Muscle of leg (tissue), 11 donors: Measurements from ENCODE around the gene BIRC7. TPM values are rescaled to one million over a fixed set of nuclear protein-coding genes. Genes with fewer than 3 reads are reported as not detected.

Experiments used
- DNase-seq: peaks from one replicate; pipeline ENCODE4 v3.0.0; 2013
- H3K27ac ChIP-seq: one replicate; pipeline ENCODE4 v1.5.1; 2013; ENCODE audit warnings: mild to moderate bottlenecking, low read length, control low read depth
- H3K27me3 ChIP-seq: one replicate; pipeline ENCODE4 v1.6.1; 2013; ENCODE audit warnings: low read length; ENCODE audit not compliant: control insufficient read depth, insufficient read depth
- H3K36me3 ChIP-seq: one replicate; pipeline ENCODE4 v1.6.1; 2013; ENCODE audit warnings: low read length; ENCODE audit not compliant: control insufficient read depth, insufficient read depth
- H3K4me1 ChIP-seq: one replicate; pipeline ENCODE4 v1.6.1; 2013; ENCODE audit warnings: low read length; ENCODE audit not compliant: control insufficient read depth, insufficient read depth
- H3K4me3 ChIP-seq: one replicate; pipeline ENCODE4 v1.5.1; 2013; ENCODE audit warnings: low read length, control low read depth
- H3K9me3 ChIP-seq: replicated peaks from 2 replicates; pipeline ENCODE4 v1.6.1; 2013; ENCODE audit warnings: low read depth, low read length; ENCODE audit not compliant: control insufficient read depth
- WGBS: methylation state at CpG from one replicate; pipeline ENCODE4 v1.1.5; 2013; ENCODE audit warnings: missing lambda C conversion rate; ENCODE audit not compliant: insufficient coverage; 5-methylcytosine and 5-hydroxymethylcytosine counted together
- polyA plus RNA-seq, 8 donors: library from polyadenylated mRNA; unstranded; fragments of 120-200 nt; gene quantifications; one replicate each; pipeline versions ENCODE4 v1.2.1 to v1.2.3, GENCODE V29; 2013; ENCODE audit warnings: inconsistent platforms in 1 of 8, low replicate concordance in 1 of 8; ENCODE audit not compliant: insufficient read length in 8 of 8, insufficient read depth in 1 of 8
- total RNA-seq: library from RNA; stranded (reverse); fragments of 120-200 nt; gene quantifications from one replicate; pipeline ENCODE4 v1.2.4, GENCODE V29; 2013

The BIRC7 gene
- total and polyA plus RNA-seq, 9 donors = 0.13 to 0.61 (median 0.22) TPM; not detected in 4

DNA sequence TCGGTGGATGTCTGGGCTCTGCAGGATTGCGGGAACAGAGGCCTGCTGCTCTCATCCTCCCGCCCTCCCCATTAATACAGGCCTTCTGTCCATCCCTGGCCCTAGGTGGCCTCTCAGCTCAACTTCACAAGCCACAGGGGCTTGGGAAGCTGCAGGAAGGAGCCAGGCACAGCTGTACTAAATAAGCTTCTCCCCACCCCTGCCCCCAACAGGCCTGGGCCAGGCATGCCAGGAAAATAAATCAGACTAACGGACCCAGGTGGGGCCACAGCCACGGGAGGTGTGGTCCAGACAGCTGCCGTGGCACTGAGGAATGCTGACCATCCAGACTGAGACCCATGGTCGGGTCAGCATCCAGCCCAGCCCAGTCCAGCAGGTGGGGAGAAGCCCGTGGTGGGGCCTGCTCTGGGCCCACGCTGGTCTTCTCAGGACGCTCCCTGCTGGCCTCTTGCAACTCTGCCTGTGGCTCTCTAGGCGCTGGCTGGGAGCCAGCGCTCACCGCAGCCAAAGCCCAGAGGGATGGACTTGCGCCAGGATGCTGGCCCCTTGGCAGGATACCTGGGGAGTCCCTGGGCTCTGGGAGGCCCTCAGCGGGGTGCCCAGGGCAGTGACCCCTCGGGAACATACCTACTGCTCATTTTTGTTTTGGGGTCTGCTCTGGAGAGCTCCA, 11.2 kb upstream of the BIRC7 start:
- Histone ChIP-seq H3K27me3 (peaks cover 10% of the 10 kb centered on the region), H3K27ac (no peak overlapping the region), H3K4me3 (no peak overlapping the region), H3K4me1 (peaks cover 27% of the 10 kb centered on the region), H3K36me3 (no peaks in the 10 kb centered on the region), H3K9me3 (no peaks in the 10 kb centered on the region)
- DNase-seq = peak; percentile 50
- WGBS = 21% methylated on average over 15 of the region's 16 CpGs

DNA sequence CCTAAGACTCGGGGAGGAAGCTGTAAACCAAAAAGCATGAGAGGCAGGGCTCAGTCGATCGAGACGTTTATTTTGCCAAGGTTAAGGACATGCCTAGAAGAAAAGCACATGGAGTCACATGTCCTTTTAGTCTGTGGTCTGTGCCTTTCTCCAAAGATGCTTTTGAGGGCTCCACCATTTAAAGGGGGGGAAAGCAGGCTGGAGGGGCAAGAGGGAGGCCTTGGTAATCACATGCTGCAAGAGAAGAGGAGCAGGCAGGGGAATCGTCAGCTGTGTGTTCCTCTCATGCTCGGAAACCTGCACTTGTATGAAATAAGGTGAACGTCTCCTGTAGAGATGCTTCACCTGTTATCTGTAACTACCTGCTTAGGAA, 10.6 kb upstream of the BIRC7 start:
- H3K4me3 ChIP-seq = no peak overlapping the region
- no peak overlapping the region for H3K27ac ChIP-seq
- H3K9me3 ChIP-seq = no peaks in the 10 kb centered on the region
- H3K4me1 ChIP-seq = peaks cover 28% of the 10 kb centered on the region
- H3K27me3 ChIP-seq = peaks cover 10% of the 10 kb centered on the region
- WGBS = 28% methylated on average over 6 of the region's 7 CpGs
- H3K36me3 ChIP-seq = no peaks in the 10 kb centered on the region
- no peak for DNase-seq

GRCh38 chr20:63226042-63226943, 9.4 kb upstream of the BIRC7 start:
- 72% methylated on average over 17 of the region's 19 CpGs for WGBS
- no peak for DNase-seq
- no peaks in the 10 kb centered on the region for H3K36me3 ChIP-seq
- no peaks in the 10 kb centered on the region for H3K9me3 ChIP-seq
- peaks cover 16% of the 10 kb centered on the region for H3K27me3 ChIP-seq
- H3K27ac ChIP-seq = no peak overlapping the region
- peaks cover 38% of the 10 kb centered on the region for H3K4me1 ChIP-seq
- H3K4me3 ChIP-seq = no peak overlapping the region

GRCh38 chr20:63227260-63227659, 8.4 kb upstream of the BIRC7 start:
- Histone ChIP-seq H3K27me3 (peaks cover 17% of the 10 kb centered on the region), H3K36me3 (no peaks in the 10 kb centered on the region), H3K4me3 (no peak overlapping the region), H3K27ac (no peak overlapping the region), H3K4me1 (peaks cover 38% of the 10 kb centered on the region), H3K9me3 (no peaks in the 10 kb centered on the region)
- WGBS = 100% methylated on average over 3 of the region's 5 CpGs
- DNase-seq = no peak

DNA sequence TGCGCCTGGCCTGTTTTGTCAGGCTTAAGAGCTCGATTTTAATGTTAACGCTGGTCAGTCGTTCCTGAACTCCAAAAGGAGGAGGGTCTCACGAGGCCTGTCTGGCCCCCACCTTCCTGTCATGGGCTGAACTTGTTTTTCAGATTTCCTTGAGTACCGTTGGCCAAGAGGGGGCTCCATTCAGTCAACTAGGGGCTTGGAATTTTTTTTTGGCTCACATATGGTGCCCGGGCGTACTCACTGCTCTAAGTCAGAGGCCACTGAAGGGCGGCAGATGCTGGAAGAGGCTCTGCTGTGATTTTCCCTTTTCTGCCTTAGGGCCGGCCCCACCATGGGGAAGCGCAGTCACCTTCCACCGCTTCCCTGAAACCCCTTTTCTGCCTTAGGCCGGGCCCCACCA, 6.9 kb upstream of the BIRC7 start:
- H3K36me3 ChIP-seq = no peaks in the 10 kb centered on the region
- H3K4me3 ChIP-seq = no peak overlapping the region
- H3K27me3 ChIP-seq = peaks cover 18% of the 10 kb centered on the region
- H3K27ac ChIP-seq = no peak overlapping the region
- H3K4me1 ChIP-seq = peaks cover 34% of the 10 kb centered on the region
- DNase-seq = no peak
- H3K9me3 ChIP-seq = no peaks in the 10 kb centered on the region
- 45% methylated on average over 13 of the region's 13 CpGs for WGBS

DNA sequence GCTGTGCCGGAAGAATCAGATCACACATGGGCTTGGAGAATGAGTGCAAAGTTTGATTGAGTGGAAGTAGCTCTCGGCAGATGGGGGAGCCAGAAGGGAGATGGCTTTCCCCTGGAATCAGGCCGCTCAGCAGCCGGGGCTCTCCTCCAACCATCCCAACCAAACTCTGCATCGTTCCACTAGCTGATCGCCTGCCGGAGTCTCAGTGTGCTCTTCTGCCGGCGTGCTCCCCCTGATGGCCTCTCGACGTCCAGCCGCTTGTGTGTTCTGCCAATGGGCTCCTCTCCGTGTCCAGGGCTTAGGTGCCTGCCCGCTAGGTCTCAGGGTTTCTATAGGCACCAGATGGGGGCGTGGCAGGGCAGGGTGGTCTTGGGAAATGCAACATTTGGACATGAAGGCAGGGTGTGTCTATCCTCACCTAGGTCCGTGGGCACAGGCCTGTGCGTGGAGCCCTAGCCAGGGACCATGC, 4.9 kb upstream of the BIRC7 start:
- WGBS = 7% methylated on average over 14 of the region's 17 CpGs
- H3K27ac ChIP-seq = peak overlapping the region; percentile 16
- H3K9me3 ChIP-seq = no peaks in the 10 kb centered on the region
- peaks cover 23% of the 10 kb centered on the region for H3K27me3 ChIP-seq
- peaks cover 25% of the 10 kb centered on the region for H3K4me1 ChIP-seq
- H3K4me3 ChIP-seq = no peak overlapping the region
- peak; percentile 88 for DNase-seq
- no peaks in the 10 kb centered on the region for H3K36me3 ChIP-seq

GRCh38 chr20:63232235-63233060, 3.3 kb upstream of the BIRC7 start:
- H3K27me3 ChIP-seq = peaks cover 21% of the 10 kb centered on the region
- H3K9me3 ChIP-seq = no peaks in the 10 kb centered on the region
- H3K4me1 ChIP-seq = peaks cover 28% of the 10 kb centered on the region
- H3K4me3 ChIP-seq = no peak overlapping the region
- no peak for DNase-seq
- H3K36me3 ChIP-seq = no peaks in the 10 kb centered on the region
- 55% methylated on average over 13 of the region's 18 CpGs for WGBS
- H3K27ac ChIP-seq = no peak overlapping the region

GRCh38 chr20:63233061-63233344, 2.7 kb upstream of the BIRC7 start:
- H3K9me3 ChIP-seq = no peaks in the 10 kb centered on the region
- peaks cover 21% of the 10 kb centered on the region for H3K27me3 ChIP-seq
- WGBS = 79% methylated on average over 2 of the region's 3 CpGs
- H3K36me3 ChIP-seq = no peaks in the 10 kb centered on the region
- no peak for DNase-seq
- H3K4me3 ChIP-seq = no peak overlapping the region
- H3K27ac ChIP-seq = no peak overlapping the region
- peaks cover 32% of the 10 kb centered on the region for H3K4me1 ChIP-seq

- Histone ChIP-seq H3K4me1 (peaks cover 36% of the 10 kb centered on the region), H3K36me3 (no peaks in the 10 kb centered on the region), H3K4me3 (no peak overlapping the region), H3K9me3 (no peaks in the 10 kb centered on the region), H3K27ac (no peak overlapping the region), H3K27me3 (peaks cover 21% of the 10 kb centered on the region)
- WGBS = 85% methylated on average over 15 of the region's 17 CpGs
- no peak for DNase-seq
These were observed 1.8 kb upstream of the BIRC7 start for GRCh38 chr20:63233924-63234323.
